ENCODE results near the gene MAT2A. TPM values are rescaled to one million over a fixed set of nuclear protein-coding genes. Genes with fewer than 3 reads are reported as not detected.

MAT2A gene
- total RNA-seq, 4 donors from 2014 or later: 66.2 to 185 (median 142) TPM

DNA sequence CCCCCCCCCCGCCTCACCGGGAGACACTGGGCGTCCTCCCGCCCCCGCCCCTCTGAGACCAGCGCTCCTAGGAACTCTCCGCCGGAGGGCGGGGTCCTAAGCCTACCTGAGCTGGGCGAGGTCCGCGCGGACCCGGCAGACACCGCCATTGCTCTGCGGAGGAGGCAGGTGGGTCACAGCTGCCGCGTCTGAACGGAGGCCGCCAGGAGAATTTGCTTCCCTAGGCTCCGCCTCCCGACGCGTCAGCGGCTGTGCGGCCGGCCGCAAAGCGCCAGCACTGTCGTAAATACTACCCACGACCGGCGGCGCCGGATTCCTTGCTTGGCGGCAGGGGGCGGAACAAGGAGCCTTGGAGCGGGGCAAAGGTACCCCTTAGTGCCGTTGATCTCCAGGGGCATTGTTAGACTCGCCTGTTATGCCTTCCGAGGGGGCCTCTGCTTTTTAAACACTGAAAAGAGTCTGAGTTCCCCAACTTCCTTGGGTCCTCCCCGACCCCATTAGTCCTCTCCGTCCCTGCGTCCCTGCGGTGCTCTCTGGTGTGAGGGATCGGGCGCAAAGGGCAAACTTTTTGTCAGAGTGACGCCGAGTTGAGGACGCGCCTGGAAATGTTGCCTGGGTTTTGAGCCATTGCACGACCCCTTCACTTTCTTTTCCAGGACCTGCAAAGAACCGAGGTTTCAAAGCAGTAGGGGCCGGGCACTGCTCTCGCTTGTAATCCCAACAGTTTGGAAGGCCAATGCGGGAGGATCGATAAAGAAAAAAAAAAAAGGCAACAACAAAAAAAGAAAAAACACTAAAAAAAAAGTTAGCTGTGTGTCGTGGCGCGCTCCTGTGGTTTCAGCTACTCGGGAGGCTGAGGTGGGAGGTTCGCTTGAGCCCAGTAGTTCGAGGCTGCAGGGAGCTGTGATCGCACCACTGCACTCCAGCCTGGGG, 22.6 kb downstream of the MAT2A start, which contains the start of gene GGCX:
Gene GGCX (minus strand): TSS at position 214 of the 933 bp plus-strand sequence. CDS start 65 bp downstream, at position 149.
- H3K36me3 ChIP-seq: no peaks in the 10 kb centered on the region
- TF ChIP-seq POLR2A (IDR thresholded peaks at IDR 0.05) (peak; percentile 93), POLR2AphosphoS5 (IDR thresholded peaks at IDR 0.05) (peak; percentile 86 to 95 (median 92)), EP300 (IDR thresholded peaks at IDR 0.05; ENCODE audit: low read depth) (no peak)
- TF ChIP-seq, protein P1, sequence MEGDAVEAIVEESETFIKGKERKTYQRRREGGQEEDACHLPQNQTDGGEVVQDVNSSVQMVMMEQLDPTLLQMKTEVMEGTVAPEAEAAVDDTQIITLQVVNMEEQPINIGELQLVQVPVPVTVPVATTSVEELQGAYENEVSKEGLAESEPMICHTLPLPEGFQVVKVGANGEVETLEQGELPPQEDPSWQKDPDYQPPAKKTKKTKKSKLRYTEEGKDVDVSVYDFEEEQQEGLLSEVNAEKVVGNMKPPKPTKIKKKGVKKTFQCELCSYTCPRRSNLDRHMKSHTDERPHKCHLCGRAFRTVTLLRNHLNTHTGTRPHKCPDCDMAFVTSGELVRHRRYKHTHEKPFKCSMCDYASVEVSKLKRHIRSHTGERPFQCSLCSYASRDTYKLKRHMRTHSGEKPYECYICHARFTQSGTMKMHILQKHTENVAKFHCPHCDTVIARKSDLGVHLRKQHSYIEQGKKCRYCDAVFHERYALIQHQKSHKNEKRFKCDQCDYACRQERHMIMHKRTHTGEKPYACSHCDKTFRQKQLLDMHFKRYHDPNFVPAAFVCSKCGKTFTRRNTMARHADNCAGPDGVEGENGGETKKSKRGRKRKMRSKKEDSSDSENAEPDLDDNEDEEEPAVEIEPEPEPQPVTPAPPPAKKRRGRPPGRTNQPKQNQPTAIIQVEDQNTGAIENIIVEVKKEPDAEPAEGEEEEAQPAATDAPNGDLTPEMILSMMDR (IDR thresholded peaks at IDR 0.05): peak in 2 of 5 experiments; percentile 21 to 31
- intact Hi-C loops (cut with DNase I; ENCODE audit: low total_unique reads) (no loop called here), in situ Hi-C loops (cut with MboI; ENCODE audit: low pct_ligation_motif_present in 1 of 4, low pct_unique_long_range_greater_than_20kb in 1 of 4, low sequenced_read_pairs in 3 of 4) (no loop called here)
- peak within 1 kb of the TSS; percentile 86 to 92 (median 90) for H3K27ac ChIP-seq
- peak; percentile 97 for DNase-seq
- H3K9me3 ChIP-seq: no peaks in the 10 kb centered on the region
- peak within 1 kb of the TSS; percentile 17 to 83 (median 76) for H3K4me3 ChIP-seq
- peaks cover 9 to 28% (median 13%) of the 10 kb centered on the region in 4 donors for H3K4me1 ChIP-seq
- WGBS, 2 donors (ENCODE audit: low coverage in 1 of 2): 5% methylated on average over 51 of the region's 64 CpGs; no CpG with 5 or more reads in 1 of the 2 donors
- no peaks in the 10 kb centered on the region for H3K27me3 ChIP-seq

DNA sequence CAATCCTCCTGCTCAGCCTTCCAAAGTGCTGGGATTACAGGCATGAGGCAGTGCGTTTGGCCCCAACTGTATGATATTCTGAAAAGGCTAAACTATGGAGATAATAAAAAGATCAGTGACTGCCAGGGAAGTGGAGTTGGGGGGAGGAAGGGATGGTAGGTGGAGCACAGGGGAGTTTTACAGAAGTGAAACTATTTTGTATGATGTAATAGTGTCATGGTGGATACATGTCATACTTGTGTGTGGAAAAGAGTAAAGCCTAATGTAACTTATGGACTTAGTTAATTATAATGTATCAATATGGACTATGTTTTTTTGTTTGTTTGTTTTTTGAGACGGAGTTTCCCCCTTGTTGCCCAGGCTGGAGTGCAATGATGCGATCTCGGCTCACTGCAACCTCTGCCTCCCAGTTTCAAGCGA, 25.2 kb downstream of the MAT2A start:
- Histone ChIP-seq H3K9me3 (no peaks in the 10 kb centered on the region), H3K27me3 (no peaks in the 10 kb centered on the region), H3K4me3 (no peak overlapping the region), H3K36me3 (no peaks in the 10 kb centered on the region), H3K27ac (no peak overlapping the region), H3K4me1 (peaks cover 9 to 23% (median 13%) of the 10 kb centered on the region in 4 donors)
- intact Hi-C loops (cut with DNase I; ENCODE audit: low total_unique reads): no loop called here
- DNase-seq: no peak
- in situ Hi-C loops (cut with MboI; ENCODE audit: low pct_ligation_motif_present in 1 of 4, low pct_unique_long_range_greater_than_20kb in 1 of 4, low sequenced_read_pairs in 3 of 4): no loop called here
- TF ChIP-seq EP300 (IDR thresholded peaks at IDR 0.05; ENCODE audit: low read depth) (no peak), POLR2A (IDR thresholded peaks at IDR 0.05) (no peak), POLR2AphosphoS5 (IDR thresholded peaks at IDR 0.05) (no peak)
- TF ChIP-seq, protein P1 (IDR thresholded peaks at IDR 0.05): no peak
- WGBS, 2 donors (ENCODE audit: low coverage in 1 of 2): 74 to 92% methylated on average over 4 to 5 of the region's 5 CpGs

DNA sequence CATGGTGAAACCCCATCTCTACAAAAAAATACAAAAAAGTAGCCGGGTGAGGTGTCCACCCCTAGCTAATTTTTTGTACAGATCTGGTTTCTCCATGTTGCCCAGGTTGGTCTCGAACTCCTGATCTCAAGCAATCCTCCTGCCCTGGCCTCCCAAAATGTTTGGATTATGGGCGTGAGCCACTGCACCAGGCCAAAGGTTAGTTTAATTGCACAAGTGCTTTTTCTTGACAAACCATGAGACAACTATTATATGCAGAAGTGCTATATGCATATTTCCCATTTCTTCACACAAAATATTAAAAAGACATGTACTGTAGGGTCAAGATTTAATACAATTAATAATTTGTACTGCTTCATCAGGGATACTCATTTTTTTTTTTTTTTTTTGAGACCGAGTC, 27.3 kb downstream of the MAT2A start:
- H3K36me3 ChIP-seq: no peaks in the 10 kb centered on the region
- DNase-seq: no peak
- no peaks in the 10 kb centered on the region for H3K27me3 ChIP-seq
- in situ Hi-C loops (cut with MboI; ENCODE audit: low pct_ligation_motif_present in 1 of 4, low pct_unique_long_range_greater_than_20kb in 1 of 4, low sequenced_read_pairs in 3 of 4) (no loop called here), intact Hi-C loops (cut with DNase I; ENCODE audit: low total_unique reads) (no loop called here)
- 78 to 80% methylated on average over 3 to 4 of the region's 4 CpGs for WGBS, 2 donors (ENCODE audit: low coverage in 1 of 2)
- TF ChIP-seq EP300 (IDR thresholded peaks at IDR 0.05; ENCODE audit: low read depth): no peak
- TF ChIP-seq POLR2AphosphoS5 (IDR thresholded peaks at IDR 0.05): no peak
- no peak for TF ChIP-seq POLR2A (IDR thresholded peaks at IDR 0.05)
- TF ChIP-seq, protein P1 (IDR thresholded peaks at IDR 0.05): no peak
- peaks cover 0 to 6% (median 4%) of the 10 kb centered on the region in 4 donors for H3K4me1 ChIP-seq
- no peaks in the 10 kb centered on the region for H3K9me3 ChIP-seq
- no peak overlapping the region for H3K27ac ChIP-seq
- no peak overlapping the region for H3K4me3 ChIP-seq

DNA sequence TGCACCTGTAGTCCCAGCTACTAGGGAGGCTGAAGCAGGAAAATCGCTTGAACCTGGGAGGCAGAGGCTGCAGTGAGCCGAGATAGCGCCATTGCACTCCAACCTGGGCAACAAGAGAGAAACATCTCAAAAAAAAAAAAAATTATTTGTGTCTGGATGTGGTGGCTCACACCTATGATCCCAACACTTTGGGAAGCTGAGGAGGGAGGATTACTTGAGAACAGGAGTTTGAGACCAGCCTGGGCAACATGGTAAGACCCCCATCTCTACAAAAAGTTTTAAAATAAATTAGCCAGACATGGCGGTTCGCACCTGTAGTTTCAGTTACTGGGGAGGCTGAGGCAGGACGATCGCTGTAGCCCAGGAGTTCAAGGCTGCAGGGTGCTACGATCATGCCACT, 36.8 kb downstream of the MAT2A start:
- Histone ChIP-seq H3K4me1 (peaks cover 5 to 32% (median 21%) of the 10 kb centered on the region in 4 donors), H3K27me3 (no peaks in the 10 kb centered on the region), H3K4me3 (no peak overlapping the region), H3K9me3 (no peaks in the 10 kb centered on the region), H3K36me3 (no peaks in the 10 kb centered on the region), H3K27ac (no peak overlapping the region)
- no peak for DNase-seq
- in situ Hi-C loops (cut with MboI; ENCODE audit: low pct_ligation_motif_present in 1 of 4, low pct_unique_long_range_greater_than_20kb in 1 of 4, low sequenced_read_pairs in 3 of 4): no loop called here
- TF ChIP-seq, protein P1 (IDR thresholded peaks at IDR 0.05): no peak
- TF ChIP-seq EP300 (IDR thresholded peaks at IDR 0.05; ENCODE audit: low read depth) (no peak), POLR2A (IDR thresholded peaks at IDR 0.05) (no peak), POLR2AphosphoS5 (IDR thresholded peaks at IDR 0.05) (no peak)
- WGBS, 2 donors (ENCODE audit: low coverage in 1 of 2): 82 to 91% methylated on average over 6 to 8 of the region's 8 CpGs
- intact Hi-C loops (cut with DNase I; ENCODE audit: low total_unique reads): no loop called here
